Activated naive CD8-positive, alpha-beta T cell (primary cell): ENCODE measurements around the gene SRPK2.

Source experiments
- H3K27ac Mint-ChIP-seq: one replicate; pipeline ENCODE4 v1.8.0; 2021; ENCODE audit warnings: mixed read lengths
- H3K27me3 Mint-ChIP-seq: one replicate; pipeline ENCODE4 v1.8.0; 2021; ENCODE audit warnings: mixed read lengths
- H3K36me3 Mint-ChIP-seq: one replicate; pipeline ENCODE4 v1.8.0; 2021; ENCODE audit warnings: mixed read lengths
- H3K4me1 Mint-ChIP-seq: one replicate; pipeline ENCODE4 v1.8.0; 2021; ENCODE audit warnings: low read depth, mixed read lengths
- H3K4me3 Mint-ChIP-seq: one replicate; pipeline ENCODE4 v1.8.0; 2021; ENCODE audit warnings: mild to moderate bottlenecking, mixed read lengths
- H3K9me3 Mint-ChIP-seq: one replicate; pipeline ENCODE4 v1.8.0; 2021; ENCODE audit warnings: low read depth, mixed read lengths

Gene SRPK2

DNA sequence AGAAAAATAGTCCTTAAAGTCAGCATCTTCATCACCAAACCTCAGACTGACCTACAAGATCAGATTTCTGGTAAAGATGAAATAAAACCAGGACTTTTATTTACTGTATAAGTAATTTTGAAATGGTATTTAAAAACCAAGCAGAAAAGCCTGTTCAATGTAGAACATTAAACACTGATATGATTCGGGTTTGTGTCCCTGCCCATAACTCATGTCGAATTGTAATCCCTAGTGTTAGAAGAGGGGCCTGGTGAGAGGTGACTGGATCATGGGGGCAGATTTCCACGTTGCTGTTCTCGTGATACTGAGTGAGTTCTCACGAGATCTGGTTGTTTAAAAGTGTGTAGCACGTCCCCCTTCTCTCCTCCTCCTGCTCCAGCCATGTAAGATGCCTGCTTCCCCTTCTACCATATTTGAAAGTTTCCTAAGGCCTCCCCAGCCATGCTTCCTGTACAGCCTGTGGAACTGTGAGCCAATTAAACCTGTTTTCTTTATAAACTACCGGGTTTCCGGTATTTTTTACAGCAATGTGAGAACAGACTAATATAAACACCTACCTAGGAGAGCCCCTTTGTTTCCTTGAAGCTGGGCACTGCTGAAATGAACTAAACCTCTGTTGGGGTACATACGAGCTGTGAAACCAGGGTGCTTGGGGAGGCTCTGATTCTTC, 254.6 kb downstream of the SRPK2 start:
- Mint-ChIP-seq H3K27me3 (no peaks in the 10 kb centered on the region), H3K4me1 (peaks cover 8% of the 10 kb centered on the region), H3K9me3 (no peaks in the 10 kb centered on the region), H3K27ac (peak overlapping the region; percentile 6), H3K36me3 (peaks cover 16% of the 10 kb centered on the region), H3K4me3 (no peak overlapping the region)

DNA sequence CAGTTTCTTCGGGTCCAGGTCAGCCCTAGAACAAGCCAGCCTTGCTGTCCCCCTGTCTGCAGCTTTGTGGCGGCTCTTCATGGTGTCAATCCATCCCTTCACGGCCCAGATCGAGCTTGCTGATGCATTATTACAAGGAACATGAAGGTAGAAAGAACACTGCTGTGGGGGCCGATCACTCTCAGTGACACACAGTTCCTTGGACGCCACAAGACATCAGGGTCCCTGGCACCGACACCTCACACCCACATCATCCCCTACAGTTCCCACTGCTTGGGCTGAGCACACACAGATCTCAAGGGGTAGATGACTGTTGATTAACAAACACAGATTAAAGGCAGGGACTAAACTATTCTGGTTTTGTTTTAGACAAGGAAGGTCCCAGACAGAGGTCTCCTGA, 255.4 kb downstream of the SRPK2 start:
- H3K27ac Mint-ChIP-seq = no peak overlapping the region
- H3K36me3 Mint-ChIP-seq = peaks cover 16% of the 10 kb centered on the region
- no peaks in the 10 kb centered on the region for H3K27me3 Mint-ChIP-seq
- H3K4me3 Mint-ChIP-seq = no peak overlapping the region
- no peaks in the 10 kb centered on the region for H3K9me3 Mint-ChIP-seq
- H3K4me1 Mint-ChIP-seq = peaks cover 8% of the 10 kb centered on the region

DNA sequence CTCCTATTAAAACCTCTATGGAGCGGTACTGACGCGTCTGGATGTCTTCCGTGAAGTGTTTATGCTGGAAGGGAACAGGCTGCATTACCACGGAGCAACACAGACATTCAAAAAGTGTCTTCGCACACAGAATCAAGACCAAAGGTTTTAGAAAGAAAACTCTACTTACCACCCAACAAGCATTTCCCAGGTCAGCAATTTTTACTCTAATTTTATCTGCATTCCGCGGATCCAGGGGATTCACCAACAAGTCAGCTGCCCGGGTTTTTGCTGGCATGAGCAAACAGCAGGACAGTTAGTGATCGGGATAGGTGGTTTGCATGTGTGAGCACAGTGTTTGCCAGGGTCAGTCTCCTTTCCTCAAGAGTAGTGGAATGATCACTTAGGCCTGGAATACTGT, 255.9 kb downstream of the SRPK2 start:
- Mint-ChIP-seq H3K36me3 (peaks cover 12% of the 10 kb centered on the region), H3K27ac (no peak overlapping the region)

DNA sequence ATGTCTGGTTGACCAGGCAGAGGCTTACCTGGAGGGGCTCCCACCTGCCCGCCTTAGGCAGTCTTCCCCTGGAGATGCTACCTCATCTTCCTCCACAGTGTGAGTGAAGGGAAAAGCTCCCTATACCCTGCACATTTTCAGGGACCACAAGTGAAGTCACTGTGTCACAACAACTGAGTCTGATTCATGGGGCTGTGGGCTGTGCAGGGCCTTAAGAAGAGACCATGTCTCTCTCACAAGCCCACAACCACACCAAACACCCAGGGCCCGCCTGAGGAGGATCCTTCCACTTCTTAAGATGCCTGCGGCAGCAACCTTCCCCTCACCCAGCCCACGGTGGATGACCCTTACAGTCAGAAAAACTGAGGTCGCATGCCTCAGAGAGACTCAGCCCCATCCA, 256.4 kb downstream of the SRPK2 start:
- Mint-ChIP-seq H3K27me3 (no peaks in the 10 kb centered on the region), H3K27ac (no peak overlapping the region), H3K9me3 (no peaks in the 10 kb centered on the region), H3K36me3 (peaks cover 10% of the 10 kb centered on the region), H3K4me3 (no peak overlapping the region), H3K4me1 (peaks cover 9% of the 10 kb centered on the region)

More for the DNA sequence above, 255.9 kb downstream of the SRPK2 start:
- no peaks in the 10 kb centered on the region for H3K27me3 Mint-ChIP-seq
- no peaks in the 10 kb centered on the region for H3K9me3 Mint-ChIP-seq
- H3K4me1 Mint-ChIP-seq = peaks cover 8% of the 10 kb centered on the region
- no peak overlapping the region for H3K4me3 Mint-ChIP-seq

DNA sequence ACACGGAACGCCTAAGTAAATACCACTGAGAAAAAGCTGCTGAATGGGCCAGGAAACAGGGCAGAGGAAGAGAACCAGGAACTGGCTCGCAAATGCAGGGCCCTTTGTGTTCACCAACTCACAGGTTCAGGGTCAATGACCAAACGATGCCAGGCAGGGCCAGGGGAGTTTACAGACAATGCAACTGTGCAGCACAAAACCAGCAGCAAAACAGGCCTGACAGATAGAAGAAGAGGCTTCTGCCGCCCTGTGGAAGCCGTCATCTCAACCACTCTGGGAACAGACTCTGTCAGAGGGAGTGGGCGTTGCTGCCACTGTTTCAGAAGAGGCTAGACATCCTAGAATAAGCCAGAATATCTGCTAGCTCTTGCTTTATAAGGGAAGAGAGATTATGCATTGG, 256.8 kb downstream of the SRPK2 start:
- Mint-ChIP-seq H3K27me3 (no peaks in the 10 kb centered on the region), H3K27ac (no peak overlapping the region), H3K9me3 (no peaks in the 10 kb centered on the region), H3K4me1 (peaks cover 13% of the 10 kb centered on the region), H3K4me3 (no peak overlapping the region), H3K36me3 (peaks cover 9% of the 10 kb centered on the region)

DNA sequence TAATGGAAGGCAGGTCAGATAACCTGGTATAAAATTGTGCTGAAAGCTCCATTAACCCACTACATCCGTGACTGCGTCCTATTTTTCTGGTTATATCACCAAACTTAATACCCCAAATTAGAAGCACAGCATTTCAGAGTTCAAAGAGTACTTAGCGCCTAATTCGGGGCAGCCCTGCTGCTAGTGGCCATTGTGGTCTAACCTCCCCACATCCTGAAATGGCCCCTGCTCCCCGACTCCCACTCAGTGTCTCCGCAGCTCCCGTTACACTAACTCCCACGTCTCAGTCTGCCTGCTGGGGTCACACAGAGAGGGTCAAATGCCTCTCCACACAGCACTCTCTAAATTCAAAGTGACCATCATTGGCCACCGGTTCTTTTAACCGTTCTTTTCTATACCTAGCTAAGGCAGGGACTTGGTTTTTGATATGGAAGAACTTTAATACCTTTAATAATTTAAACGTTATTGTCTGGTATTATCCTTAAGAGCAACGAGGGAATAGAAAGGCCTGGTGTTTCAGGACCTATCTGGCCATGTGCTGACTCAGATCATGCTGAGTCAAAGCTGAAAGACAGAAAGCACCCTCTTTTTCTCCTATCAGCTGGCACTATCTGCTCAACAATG, 257.6 kb downstream of the SRPK2 start:
- Mint-ChIP-seq H3K27ac (no peak overlapping the region), H3K36me3 (peaks cover 6% of the 10 kb centered on the region), H3K9me3 (no peaks in the 10 kb centered on the region), H3K27me3 (no peaks in the 10 kb centered on the region), H3K4me1 (peaks cover 14% of the 10 kb centered on the region), H3K4me3 (no peak overlapping the region)

DNA sequence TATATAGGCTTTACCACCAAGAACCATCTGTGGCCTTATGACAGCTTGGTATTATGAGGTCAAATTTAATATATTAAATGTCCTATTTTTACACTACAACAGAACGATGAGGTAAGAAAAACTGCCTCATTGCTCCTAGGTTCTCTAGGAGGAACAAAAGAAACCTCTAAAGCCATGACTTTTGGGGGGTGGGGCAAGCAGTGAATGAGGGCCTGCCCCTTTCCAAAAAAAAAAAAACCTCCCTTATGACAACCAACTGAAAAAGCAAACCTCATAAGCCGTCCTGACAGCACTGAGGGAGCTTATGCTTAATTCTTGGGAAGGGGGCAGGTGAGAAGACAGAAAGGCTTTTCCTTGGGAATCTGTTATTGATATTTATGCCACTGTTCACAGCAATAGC, 258.1 kb downstream of the SRPK2 start:
- peaks cover 14% of the 10 kb centered on the region for H3K4me1 Mint-ChIP-seq
- no peaks in the 10 kb centered on the region for H3K27me3 Mint-ChIP-seq
- H3K4me3 Mint-ChIP-seq = no peak overlapping the region
- H3K9me3 Mint-ChIP-seq = no peaks in the 10 kb centered on the region
- H3K36me3 Mint-ChIP-seq = peaks cover 8% of the 10 kb centered on the region
- no peak overlapping the region for H3K27ac Mint-ChIP-seq

DNA sequence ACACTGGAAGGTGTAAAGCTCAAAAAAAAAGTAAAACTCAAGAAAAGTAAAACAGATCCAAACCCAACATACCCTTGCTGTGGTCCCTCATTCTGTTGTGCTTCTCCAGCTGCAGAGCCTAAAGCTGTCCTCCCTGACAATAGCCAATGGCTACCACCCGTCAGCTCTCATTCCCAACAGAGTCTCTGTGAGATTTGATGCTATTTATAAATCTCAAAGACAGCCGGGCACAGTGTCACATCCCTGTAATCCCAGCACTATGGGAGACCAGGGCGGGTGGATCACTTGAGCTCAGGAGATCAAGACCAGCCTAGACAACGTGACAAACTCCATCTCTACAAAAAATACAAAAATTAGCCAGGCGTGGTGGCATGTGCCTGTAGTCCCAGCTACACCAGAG, 258.7 kb downstream of the SRPK2 start:
- H3K36me3 Mint-ChIP-seq = peaks cover 8% of the 10 kb centered on the region
- no peak overlapping the region for H3K27ac Mint-ChIP-seq
- no peaks in the 10 kb centered on the region for H3K9me3 Mint-ChIP-seq
- H3K27me3 Mint-ChIP-seq = no peaks in the 10 kb centered on the region
- H3K4me1 Mint-ChIP-seq = peaks cover 13% of the 10 kb centered on the region
- no peak overlapping the region for H3K4me3 Mint-ChIP-seq

DNA sequence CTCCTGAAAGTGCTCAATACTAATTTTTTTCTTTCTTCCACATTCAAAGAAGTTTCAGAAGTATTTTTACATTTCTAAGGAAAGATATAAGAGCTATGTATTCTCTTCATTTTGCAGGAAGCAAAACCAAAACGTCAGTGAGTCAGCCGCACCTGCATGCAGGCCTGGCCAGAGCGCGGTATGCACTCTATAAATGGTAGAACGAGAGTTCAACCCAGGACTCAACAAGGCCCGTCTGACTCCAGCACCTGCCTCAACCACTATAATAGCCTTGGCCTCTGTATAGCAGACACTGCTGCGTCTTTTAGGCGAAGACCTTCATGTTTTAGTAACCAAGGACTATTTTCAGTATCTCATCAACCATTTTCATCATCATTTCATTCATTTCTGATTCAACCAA, 261.5 kb downstream of the SRPK2 start:
- peak overlapping the region; percentile 46 for H3K27ac Mint-ChIP-seq
- H3K36me3 Mint-ChIP-seq = peaks cover 8% of the 10 kb centered on the region
- no peak overlapping the region for H3K4me3 Mint-ChIP-seq
- no peaks in the 10 kb centered on the region for H3K27me3 Mint-ChIP-seq
- no peaks in the 10 kb centered on the region for H3K9me3 Mint-ChIP-seq
- peaks cover 21% of the 10 kb centered on the region for H3K4me1 Mint-ChIP-seq

DNA sequence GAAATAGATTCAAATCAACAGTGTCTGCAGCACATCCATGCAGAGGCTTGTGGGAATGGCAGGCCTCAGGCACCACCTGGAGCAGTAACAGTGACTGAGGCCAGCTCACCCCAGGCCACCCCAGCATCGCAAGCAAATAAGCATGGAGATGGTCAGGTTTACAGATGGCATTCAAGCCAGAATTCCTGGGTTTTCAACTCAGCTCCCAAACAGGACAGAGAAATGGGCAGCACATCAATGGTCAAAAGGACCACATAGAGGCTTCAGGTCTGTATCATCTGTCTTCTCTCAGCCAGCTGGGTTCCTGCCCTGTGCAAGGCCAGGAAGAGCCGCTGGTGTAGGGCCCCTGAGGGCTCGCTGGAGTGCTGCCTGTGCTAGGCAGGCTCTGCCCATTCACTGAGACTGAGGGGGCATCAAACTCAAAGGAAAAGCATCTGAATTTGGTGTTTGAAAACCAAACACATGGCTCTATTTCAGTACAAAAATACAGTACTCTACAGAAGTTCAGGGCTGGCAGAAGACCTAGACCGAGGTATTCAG, 262.2 kb downstream of the SRPK2 start:
- H3K27me3 Mint-ChIP-seq = no peaks in the 10 kb centered on the region
- H3K27ac Mint-ChIP-seq = peak overlapping the region; percentile 23
- no peak overlapping the region for H3K4me3 Mint-ChIP-seq
- peaks cover 25% of the 10 kb centered on the region for H3K4me1 Mint-ChIP-seq
- no peaks in the 10 kb centered on the region for H3K9me3 Mint-ChIP-seq
- H3K36me3 Mint-ChIP-seq = peaks cover 8% of the 10 kb centered on the region

DNA sequence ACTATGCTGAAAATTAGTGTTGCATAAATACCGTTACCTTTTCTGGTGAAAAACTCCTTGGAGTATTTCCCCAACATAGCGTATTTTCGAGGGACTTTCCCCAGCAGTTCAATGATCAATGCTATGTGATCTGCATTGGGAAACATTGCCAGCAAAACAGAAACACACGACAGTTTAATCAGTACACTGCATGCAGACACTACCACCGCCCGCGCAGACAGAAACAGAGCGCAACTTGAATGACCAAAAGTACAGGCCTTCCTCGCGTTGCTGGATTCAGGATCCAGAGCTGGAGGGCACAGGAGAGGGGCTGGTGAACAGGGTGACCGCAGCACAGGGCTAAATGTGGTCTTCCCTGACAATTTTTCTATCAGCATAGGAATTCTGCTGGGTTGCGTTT, 263.0 kb downstream of the SRPK2 start:
- H3K9me3 Mint-ChIP-seq = no peaks in the 10 kb centered on the region
- no peaks in the 10 kb centered on the region for H3K27me3 Mint-ChIP-seq
- no peak overlapping the region for H3K27ac Mint-ChIP-seq
- no peak overlapping the region for H3K4me3 Mint-ChIP-seq
- H3K4me1 Mint-ChIP-seq = peaks cover 28% of the 10 kb centered on the region
- H3K36me3 Mint-ChIP-seq = peaks cover 6% of the 10 kb centered on the region

DNA sequence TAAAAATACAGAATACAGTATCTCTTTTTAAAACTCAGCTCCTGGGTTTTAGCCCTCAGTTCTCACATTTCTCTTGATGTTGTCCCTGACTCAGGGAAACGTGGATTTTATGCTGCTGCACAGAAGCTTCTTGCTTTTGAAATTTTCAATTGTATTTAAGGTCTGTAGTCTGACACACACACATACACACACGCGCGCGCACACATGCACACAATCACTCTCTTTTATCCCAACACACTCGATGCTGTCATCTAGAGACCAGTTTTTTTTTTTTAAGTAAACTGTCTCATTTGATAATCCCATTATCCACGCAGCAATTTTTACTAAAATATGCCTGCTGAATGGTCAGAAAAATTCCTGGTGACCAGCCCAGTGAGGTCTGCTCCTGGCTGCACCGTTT, 266.1 kb downstream of the SRPK2 start:
- Mint-ChIP-seq H3K4me3 (no peak overlapping the region), H3K27me3 (no peaks in the 10 kb centered on the region), H3K27ac (peak overlapping the region; percentile 61), H3K9me3 (no peaks in the 10 kb centered on the region), H3K36me3 (peaks cover 6% of the 10 kb centered on the region), H3K4me1 (peaks cover 51% of the 10 kb centered on the region)

DNA sequence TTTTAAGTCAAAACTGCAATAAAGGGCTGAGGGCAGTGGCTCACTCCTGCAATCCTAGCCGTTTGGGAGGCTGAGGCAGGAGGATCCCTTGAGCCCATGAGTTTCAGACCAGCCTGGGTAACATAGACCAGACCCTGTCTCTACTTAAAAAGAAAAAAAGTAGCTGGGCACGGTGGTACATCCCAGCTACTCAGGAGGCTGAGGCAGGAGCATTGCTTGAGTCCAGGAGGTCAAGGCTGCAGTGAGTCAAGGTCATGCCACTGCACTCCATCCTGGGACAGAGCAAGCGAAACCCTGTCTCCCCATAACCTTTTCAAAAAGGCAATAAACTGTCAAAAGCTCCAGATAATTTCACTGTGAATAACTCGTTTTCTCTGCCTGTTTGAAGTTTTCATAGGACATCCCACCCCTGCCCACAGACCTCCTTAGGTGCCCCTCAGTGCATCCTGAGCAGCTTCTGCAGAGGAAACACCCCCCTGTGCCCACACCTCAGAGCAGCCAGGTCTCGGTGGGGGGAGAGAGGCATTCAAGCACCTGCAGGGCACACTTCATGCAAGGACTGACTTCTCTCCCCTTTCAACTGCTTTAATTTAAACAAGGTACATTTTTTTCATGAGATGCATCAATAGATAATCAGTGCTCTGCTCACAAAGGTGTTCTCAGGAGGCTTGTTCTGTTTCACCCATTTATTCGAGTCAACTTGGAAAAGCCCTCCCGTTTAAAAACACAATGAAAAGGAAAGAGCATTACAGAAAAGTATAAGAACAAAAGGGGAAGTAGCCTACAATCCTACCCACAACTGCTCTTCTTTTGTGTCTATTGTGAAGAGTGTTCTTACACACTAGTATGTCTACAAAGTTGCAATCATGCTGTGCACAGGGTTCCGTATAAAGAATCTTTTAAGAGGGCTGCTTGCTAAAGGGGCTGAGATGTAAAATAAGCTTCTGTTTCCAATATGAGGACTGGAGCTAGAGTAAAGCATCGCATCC, 269.8 kb downstream of the SRPK2 start:
- H3K4me1 Mint-ChIP-seq = peaks cover 48% of the 10 kb centered on the region
- peaks cover 7% of the 10 kb centered on the region for H3K9me3 Mint-ChIP-seq
- no peaks in the 10 kb centered on the region for H3K27me3 Mint-ChIP-seq
- no peak overlapping the region for H3K4me3 Mint-ChIP-seq
- H3K27ac Mint-ChIP-seq = peak overlapping the region; percentile 56
- peaks cover 18% of the 10 kb centered on the region for H3K36me3 Mint-ChIP-seq

DNA sequence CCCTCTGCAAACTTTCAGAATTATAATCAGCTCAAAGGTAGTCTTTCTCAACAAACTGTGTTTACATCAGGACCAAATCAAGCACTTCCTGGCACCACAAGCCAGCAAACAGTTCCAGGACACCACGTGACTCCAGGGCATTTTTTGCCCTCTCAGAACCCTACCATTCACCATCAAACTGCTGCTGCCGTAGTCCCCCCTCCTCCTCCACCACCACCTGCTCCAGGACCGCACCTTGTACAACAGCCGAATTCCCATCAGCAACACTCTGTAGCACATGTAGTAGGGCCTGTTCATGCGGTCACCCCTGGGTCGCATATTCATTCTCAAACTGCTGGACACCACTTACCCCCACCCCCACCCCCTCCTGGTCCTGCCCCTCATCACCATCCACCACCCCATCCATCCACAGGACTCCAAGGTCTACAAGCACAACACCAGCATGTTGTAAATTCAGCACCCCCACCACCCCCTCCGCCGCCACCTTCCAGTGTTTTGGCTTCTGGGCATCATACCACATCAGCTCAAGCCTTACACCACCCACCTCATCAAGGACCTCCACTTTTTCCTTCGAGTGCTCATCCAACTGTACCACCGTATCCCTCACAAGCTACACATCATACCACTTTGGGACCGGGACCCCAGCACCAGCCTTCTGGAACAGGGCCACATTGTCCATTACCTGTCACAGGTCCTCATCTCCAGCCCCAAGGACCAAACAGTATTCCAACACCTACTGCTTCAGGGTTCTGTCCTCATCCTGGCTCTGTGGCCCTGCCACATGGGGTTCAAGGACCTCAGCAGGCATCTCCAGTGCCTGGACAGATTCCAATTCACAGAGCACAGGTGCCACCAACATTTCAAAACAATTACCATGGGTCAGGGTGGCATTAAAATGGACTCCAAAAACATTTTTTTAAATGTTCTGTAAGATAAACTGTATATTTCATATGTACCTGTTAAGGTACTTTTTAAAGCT, 276.0 kb downstream of the SRPK2 start:
- H3K9me3 Mint-ChIP-seq = peaks cover 7% of the 10 kb centered on the region
- H3K36me3 Mint-ChIP-seq = peaks cover 27% of the 10 kb centered on the region
- peaks cover 14% of the 10 kb centered on the region for H3K4me1 Mint-ChIP-seq
- H3K27me3 Mint-ChIP-seq = no peaks in the 10 kb centered on the region
- no peak overlapping the region for H3K4me3 Mint-ChIP-seq
- peak overlapping the region; percentile 89 for H3K27ac Mint-ChIP-seq
